PC-9 (cell line): ENCODE measurements around the gene OTULIN.

ENCODE experiments used
- CTCF ChIP-seq: fragments of 200-600 bp; sonication (generic); conservative IDR thresholded peaks from 2 replicates; pipeline ENCODE4 v1.6.1; 2017; ENCODE audit warnings: mixed run types, antibody characterized with exemption, mild to moderate bottlenecking, moderate library complexity
- EZH2 ChIP-seq: fragments of 200-600 bp; sonication (generic); IDR thresholded peaks from 2 replicates; pipeline ENCODE4 v1.8.0; 2017; ENCODE audit warnings: antibody characterized with exemption, low read depth

DNA sequence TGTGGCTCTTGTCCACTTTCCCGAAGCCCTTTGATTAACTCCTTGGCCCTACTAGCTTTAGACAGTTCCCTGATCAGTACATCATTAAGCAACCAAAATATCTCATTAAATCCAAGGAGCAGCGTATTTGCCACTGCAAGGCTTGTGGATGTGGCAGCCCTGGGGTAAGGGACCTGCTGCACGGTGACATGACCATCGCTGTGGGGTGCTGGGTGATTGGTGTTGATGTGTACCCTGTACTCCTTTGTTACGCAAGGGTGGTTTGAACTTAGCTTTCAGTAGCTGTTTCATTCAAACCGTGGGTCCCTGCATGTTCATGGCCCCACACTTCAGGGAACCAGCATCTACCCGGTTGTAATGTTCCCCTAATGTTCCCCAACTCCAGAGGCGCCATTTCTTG, 41.0 kb downstream of the OTULIN start:
- TF ChIP-seq CTCF: no peak
- no peak for TF ChIP-seq EZH2
